Measurements from ENCODE around the gene TDRD10.

Gene TDRD10

GRCh38 chr1:154474802-154475201 is 27.2 kb upstream of the TDRD10 start:
- ATAC-seq, result peak; percentile 34
- TF ChIP-seq PATZ1 (CRISPR knock-in tag; IDR thresholded peaks at IDR 0.05; ENCODE audit: borderline replicate concordance) (no peak), ZFP3 (CRISPR knock-in tag; IDR thresholded peaks at IDR 0.05) (no peak), BACH2 (CRISPR knock-in tag; IDR thresholded peaks at IDR 0.05; ENCODE audit: borderline replicate concordance) (no peak), ISL1 (CRISPR knock-in tag; IDR thresholded peaks at IDR 0.05) (no peak), ZNF70 (CRISPR knock-in tag; IDR thresholded peaks at IDR 0.05) (no peak), SNAI2 (CRISPR knock-in tag; IDR thresholded peaks at IDR 0.05) (no peak), TSHZ2 (CRISPR knock-in tag; IDR thresholded peaks at IDR 0.05) (no peak), ZFP30 (CRISPR knock-in tag; IDR thresholded peaks at IDR 0.05) (no peak), ZC3H10 (CRISPR knock-in tag; IDR thresholded peaks at IDR 0.05) (no peak), GLIS3 (CRISPR knock-in tag; IDR thresholded peaks at IDR 0.05) (no peak), POU6F1 (CRISPR knock-in tag; IDR thresholded peaks at IDR 0.05; ENCODE audit: borderline replicate concordance, low read depth) (no peak), PPARA (CRISPR knock-in tag; IDR thresholded peaks at IDR 0.05; ENCODE audit: borderline replicate concordance) (no peak), OSR1 (CRISPR knock-in tag; IDR thresholded peaks at IDR 0.05) (no peak)

GRCh38 chr1:154476791-154477190 is 25.2 kb upstream of the TDRD10 start:
- TF ChIP-seq CSDC2 (CRISPR knock-in tag; IDR thresholded peaks at IDR 0.05), result no peak
- no peak for ATAC-seq

- no peak for ATAC-seq
- TF ChIP-seq PATZ1 (CRISPR knock-in tag; IDR thresholded peaks at IDR 0.05; ENCODE audit: borderline replicate concordance) (no peak), ESRRG (CRISPR knock-in tag; IDR thresholded peaks at IDR 0.05) (no peak), ZNF8 (CRISPR knock-in tag; IDR thresholded peaks at IDR 0.05) (no peak), POU6F1 (CRISPR knock-in tag; IDR thresholded peaks at IDR 0.05; ENCODE audit: borderline replicate concordance, low read depth) (no peak), TCF4 (CRISPR knock-in tag; IDR thresholded peaks at IDR 0.05; ENCODE audit: borderline replicate concordance) (no peak)
These were observed 24.0 kb upstream of the TDRD10 start for GRCh38 chr1:154478013-154478412.

GRCh38 chr1:154478639-154479038 is 23.4 kb upstream of the TDRD10 start:
- ATAC-seq, result peak; percentile 16; the same call in 2 of the 3 replicates
- TF ChIP-seq GLIS3 (CRISPR knock-in tag; IDR thresholded peaks at IDR 0.05) (no peak), ISL1 (CRISPR knock-in tag; IDR thresholded peaks at IDR 0.05) (no peak), ZNF8 (CRISPR knock-in tag; IDR thresholded peaks at IDR 0.05) (no peak), ZNF565 (CRISPR knock-in tag; conservative IDR thresholded peaks at IDR 0.05; ENCODE audit: low read depth) (no peak), PPARA (CRISPR knock-in tag; IDR thresholded peaks at IDR 0.05; ENCODE audit: borderline replicate concordance) (no peak), PATZ1 (CRISPR knock-in tag; IDR thresholded peaks at IDR 0.05; ENCODE audit: borderline replicate concordance) (no peak), CREB5 (CRISPR knock-in tag; IDR thresholded peaks at IDR 0.05; ENCODE audit: low read depth) (no peak), ZNF70 (CRISPR knock-in tag; IDR thresholded peaks at IDR 0.05) (no peak), CSRNP3 (CRISPR knock-in tag; IDR thresholded peaks at IDR 0.05) (no peak)

Data from SK-N-SH treated with all-trans-retinoic acid at 6 μM for 48 hours (cell line).